GM19035 (cell line): Measurements from ENCODE around the gene ITLN2.
"Not testable (repeated sequence)": the region's sequence is repeated elsewhere in the genome, so short reads cannot be mapped to it uniquely, and the experiment has no call there.

Source experiments
- ATAC-seq: cut with Tn5 transposase; IDR thresholded peaks from one replicate; pipeline ENCODE4 v1.9.1; 2021; ENCODE audit not compliant: unreplicated experiment

Gene ITLN2

GRCh38 chr1:160954158-160955104 lies at the start of gene ITLN2:
TSS of gene ITLN2 (minus strand) at chr1:160954809. CDS start at chr1:160954741, 68 bp downstream.
- ATAC-seq: peak; percentile 56

GRCh38 chr1:161001525-161001924 lies 46.9 kb upstream of the ITLN2 start:
- no peak for ATAC-seq

- no peak for ATAC-seq
These were observed 46.3 kb upstream of the ITLN2 start for GRCh38 chr1:161000736-161001480.

- no peak for ATAC-seq
These were observed 44.8 kb upstream of the ITLN2 start for GRCh38 chr1:160999376-160999775.

- no peak for ATAC-seq
These were observed 42.9 kb upstream of the ITLN2 start for GRCh38 chr1:160997323-160998038.

- ATAC-seq: no peak
These were observed 41.6 kb upstream of the ITLN2 start for GRCh38 chr1:160996178-160996577.

- no peak for ATAC-seq
These were observed 39.1 kb upstream of the ITLN2 start for GRCh38 chr1:160993544-160994193.

- ATAC-seq: not testable (repeated sequence)
These were observed 37.4 kb upstream of the ITLN2 start for GRCh38 chr1:160992036-160992435.

- no peak for ATAC-seq
These were observed 32.9 kb upstream of the ITLN2 start for GRCh38 chr1:160987359-160988050.

- ATAC-seq: no peak
These were observed 31.1 kb upstream of the ITLN2 start for GRCh38 chr1:160985723-160986122.

- no peak for ATAC-seq
These were observed 27.2 kb upstream of the ITLN2 start for GRCh38 chr1:160981584-160982411.

- ATAC-seq: no peak
These were observed 24.7 kb upstream of the ITLN2 start for GRCh38 chr1:160979286-160979685.

- ATAC-seq: no peak
These were observed 23.9 kb upstream of the ITLN2 start for GRCh38 chr1:160978510-160978927.

GRCh38 chr1:160975026-160975425 lies 20.4 kb upstream of the ITLN2 start:
- no peak for ATAC-seq

- no peak for ATAC-seq
These were observed 18.9 kb upstream of the ITLN2 start for GRCh38 chr1:160973491-160973890.

GRCh38 chr1:160972939-160973338 lies 18.3 kb upstream of the ITLN2 start:
- ATAC-seq: no peak

- no peak for ATAC-seq
These were observed 17.0 kb upstream of the ITLN2 start for GRCh38 chr1:160971618-160972056.

GRCh38 chr1:160963521-160963920 lies 8.9 kb upstream of the ITLN2 start:
- no peak for ATAC-seq

GRCh38 chr1:160961419-160961818 lies 6.8 kb upstream of the ITLN2 start:
- ATAC-seq: no peak
